Suppressor macrophage treated with lipopolysaccharide for 4 hours (primary cell): Measurements from ENCODE around the gene EVA1B.

Experiments used
- DNase-seq: peaks from one replicate; pipeline ENCODE4 v3.0.0-alpha.2; 2020

The EVA1B gene

DNA sequence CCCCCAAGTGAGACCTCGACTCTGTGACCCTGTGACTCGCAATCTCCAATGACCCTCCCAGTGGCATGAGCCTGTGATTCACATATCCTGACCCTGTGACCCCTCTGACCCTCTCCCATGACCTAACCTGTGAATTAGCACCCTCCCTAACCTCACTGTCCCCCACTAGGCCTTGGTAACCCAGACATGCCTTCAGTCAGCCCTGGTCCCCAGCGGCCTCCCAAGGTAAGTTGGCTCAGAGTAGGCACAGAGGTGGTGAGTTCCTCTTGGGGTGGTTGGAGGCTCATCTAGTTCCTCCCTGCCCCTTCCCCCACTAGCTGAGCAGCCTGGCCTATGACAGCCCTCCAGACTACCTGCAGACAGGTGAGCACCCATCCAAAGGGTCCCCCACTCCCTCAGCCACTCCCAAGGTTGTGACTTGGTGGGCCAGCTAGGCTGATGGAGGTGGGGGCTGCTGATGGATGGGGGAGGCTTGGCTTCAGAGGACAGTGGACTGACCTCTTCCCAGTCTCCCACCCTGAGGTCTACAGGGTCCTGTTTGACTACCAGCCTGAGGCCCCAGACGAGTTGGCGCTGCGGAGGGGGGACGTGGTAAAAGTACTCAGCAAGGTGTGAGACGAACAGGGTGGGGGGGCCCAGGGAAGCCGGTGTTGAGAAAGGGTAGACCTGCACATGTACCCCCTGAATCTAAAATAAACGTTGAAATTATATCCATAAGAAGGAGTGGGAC, 15.7 kb downstream of the EVA1B start:
- DNase-seq: no peak

DNA sequence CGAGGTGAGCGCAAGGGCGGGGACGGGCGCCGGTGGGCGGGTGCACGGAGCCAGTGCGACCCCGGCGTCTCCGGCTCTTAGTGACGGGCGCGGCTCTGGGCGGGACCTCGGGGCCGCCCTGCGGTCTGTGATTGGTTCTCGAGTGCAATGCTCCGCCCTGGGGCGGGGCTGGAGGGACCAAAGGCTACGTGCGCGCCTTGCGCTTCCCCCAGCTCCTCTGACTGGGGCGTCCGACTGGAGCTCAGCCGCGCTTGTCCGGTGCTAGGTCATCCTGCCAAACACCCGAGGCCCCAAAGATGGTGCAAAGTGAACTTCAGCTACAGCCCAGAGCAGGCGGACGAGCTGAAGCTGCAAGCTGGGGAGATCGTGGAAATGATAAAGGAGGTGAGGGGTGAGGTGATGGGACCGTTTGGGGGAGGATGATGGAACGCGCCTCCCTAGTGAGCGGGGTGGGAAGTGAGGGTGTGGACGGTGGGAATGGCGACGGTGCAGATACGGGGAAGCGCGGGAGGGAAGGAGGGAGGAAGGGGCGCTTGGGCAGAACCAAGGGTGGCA, 16.5 kb downstream of the EVA1B start:
- peak; percentile 95 for DNase-seq

DNA sequence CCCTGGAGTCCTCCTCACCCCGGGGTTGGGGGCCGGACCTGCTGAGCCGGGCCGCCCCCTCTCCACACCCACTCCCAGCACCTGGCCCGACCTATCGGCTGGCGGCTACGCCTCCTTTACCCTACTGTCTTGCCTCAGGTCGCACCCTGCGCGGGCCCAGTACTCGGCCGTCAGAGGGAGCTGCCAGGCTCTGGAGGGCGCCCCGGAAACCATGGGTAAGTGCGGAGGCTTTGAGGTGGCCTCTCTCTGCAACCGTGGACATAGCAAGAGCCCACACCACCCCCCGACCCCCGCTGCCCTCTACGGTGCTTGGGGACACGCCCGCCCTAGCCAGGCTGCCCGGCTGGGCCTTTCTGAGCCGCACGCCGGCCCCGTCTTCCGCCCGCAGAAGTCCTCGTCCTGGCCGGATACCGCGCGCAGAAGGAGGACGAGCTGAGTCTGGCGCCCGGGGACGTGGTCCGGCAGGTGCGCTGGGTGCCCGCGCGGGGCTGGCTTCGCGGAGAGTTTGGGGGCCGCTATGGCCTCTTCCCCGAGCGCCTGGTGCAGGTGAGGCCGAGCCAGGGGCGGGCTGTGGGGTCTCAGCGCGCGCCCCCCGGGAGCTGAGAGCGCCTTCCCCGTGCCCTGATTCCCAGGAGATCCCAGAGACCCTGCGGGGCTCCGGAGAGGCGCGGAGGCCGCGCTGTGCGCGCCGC, 17.1 kb downstream of the EVA1B start, which contains the start of gene SH3D21:
SH3D21 (plus strand) TSS at position 159 of the 692 bp plus-strand sequence; CDS start at position 212, 53 bp downstream.
- DNase-seq: peak; percentile 29

DNA sequence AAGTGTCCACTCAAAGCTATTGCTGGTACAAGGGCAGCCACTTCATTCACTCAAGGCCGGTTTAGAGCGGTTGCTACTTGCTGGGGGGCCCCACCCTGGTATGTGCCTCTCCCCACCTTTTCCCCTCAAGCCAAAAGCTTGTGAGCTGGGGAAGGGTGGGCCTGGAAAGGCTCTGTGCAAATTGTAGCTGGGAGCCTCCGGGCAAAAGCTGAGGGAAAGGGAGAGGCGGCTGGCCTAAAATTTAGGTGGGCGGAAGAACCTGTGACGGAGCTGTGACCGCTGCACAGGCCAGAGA, 17.6 kb downstream of the EVA1B start:
- DNase-seq: no peak

DNA sequence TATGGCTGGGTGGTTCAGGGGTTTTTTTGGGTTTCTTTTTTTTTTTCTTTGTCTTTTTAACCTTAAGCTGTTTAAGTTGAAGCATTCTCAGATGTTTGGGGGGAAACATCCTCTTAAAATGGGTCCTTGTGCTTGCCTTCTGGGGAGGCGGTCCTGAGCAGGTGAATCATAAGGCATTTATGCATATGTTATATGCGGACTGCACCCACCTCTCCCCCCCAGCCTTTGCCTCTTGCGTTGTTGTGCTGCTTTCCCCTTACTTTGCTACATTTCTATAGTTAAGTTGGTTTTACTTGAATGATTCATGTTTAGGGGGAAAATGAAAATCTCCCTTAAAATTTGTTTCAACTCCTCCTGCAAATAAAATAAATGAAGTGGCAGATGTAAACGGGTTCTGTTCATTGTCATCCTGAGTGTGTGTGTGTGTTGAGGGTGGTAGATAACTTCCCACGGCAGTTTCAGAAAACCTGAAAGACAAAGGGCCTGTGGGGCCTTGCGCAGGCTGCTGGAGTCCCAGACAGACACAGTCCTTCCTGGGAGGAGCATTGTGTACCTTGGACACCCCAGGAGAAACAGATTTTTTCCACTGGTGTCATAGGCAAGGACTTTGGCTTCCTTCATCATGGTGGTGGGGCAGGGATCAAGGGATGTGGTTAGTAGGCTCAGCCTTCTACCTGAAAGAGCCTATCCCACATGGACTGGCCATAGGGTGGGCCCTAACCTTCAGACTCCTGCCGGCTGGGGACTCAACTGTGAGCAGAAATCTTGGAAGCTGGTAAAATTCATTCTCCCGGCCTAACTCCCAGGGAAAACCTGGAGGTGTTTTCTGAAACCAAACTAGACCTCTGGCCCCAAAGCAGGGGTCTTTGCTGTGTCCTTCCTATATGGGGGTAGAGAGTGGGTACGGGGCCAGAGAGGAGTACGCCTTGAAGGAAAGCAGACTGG, 18.2 kb downstream of the EVA1B start:
- no peak for DNase-seq

DNA sequence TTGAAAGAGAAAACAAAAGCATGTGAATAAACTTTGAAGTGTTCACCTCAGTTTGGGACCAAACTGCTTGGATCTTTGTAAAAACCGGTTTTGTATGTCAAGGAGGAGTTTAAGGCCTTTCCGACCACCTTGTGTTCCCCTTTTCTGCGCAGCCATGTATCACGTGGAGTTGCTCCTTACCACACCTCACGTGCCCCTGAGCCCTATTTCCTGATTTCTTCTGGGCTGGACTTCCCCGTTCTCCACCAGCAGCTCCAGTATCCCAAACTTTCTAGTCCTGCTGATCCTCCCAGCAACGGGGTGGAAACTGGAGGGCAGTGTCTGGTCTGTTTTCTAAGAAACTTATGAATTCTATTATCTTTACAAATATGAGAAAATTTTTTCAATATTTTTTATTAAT, 18.9 kb downstream of the EVA1B start:
- DNase-seq: peak; percentile 85

DNA sequence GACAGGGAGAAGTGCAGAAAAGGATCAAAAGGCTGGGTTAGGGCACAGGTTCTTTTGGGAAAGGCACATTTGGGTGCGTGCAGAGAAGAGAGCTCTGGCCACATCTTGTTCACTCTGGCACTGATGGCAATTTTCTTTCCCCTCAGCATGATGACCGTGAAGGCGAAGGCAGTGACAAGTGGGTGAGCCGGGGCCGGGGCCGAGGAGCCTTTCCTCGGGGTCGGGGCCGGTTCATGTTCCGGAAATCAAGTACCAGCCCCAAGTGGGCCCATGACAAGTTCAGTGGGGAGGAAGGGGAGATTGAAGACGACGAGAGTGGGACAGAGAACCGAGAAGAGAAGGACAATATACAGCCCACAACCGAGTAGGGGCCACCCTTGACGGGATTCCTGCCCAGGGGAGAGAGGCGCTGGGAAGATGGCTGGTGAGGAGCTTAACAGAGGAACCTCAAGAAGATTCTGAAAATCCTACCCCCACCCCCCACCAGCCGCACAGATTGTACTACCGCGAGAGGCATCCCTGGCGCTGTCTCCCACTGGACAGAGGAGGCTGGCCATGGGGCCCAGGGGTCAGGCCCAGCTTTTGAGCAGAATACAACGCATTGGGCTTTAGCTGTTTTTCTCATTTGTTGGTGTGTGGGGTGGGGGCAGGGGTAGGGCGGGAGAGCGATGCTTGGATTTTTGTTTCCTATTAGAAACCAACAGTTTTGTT, 19.6 kb downstream of the EVA1B start:
- no peak for DNase-seq

DNA sequence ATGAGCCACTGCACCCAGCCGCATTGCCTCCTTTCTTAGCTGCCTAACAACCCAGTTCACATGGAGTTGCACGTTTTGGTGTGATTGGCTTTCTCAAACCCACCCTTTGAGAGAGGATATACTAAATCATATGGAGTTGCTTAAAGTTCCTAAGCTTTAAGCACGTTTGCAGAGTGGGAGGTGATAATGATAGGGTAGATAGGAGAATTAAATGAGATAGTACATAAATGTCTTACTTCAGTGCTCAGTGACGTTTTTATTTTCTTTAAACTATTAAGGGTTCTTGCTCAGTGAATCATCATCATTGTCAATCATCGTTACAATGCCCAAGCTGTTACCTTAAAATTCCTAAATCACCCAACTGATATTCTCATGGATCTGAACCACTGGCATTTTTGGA, 20.2 kb downstream of the EVA1B start:
- no peak for DNase-seq

DNA sequence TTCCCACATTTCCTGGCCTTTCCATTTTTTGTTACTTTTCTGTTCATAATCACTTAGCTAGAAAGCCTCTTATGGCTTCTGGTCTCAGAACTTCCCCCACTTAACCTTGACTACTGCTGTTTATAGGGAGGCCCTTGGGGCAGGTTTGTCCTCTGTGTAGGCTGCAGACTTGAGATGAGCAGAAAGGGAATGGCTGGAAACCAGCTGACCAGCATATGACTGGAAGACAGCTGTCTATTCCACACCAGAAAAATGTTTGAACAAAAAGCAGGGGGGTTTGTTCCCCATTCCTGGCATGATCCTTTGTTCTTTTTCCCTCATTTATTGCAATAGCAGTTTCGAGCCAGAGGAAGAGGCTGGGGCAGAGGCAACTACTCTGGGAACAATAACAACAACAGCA, 22.2 kb downstream of the EVA1B start:
- no peak for DNase-seq

DNA sequence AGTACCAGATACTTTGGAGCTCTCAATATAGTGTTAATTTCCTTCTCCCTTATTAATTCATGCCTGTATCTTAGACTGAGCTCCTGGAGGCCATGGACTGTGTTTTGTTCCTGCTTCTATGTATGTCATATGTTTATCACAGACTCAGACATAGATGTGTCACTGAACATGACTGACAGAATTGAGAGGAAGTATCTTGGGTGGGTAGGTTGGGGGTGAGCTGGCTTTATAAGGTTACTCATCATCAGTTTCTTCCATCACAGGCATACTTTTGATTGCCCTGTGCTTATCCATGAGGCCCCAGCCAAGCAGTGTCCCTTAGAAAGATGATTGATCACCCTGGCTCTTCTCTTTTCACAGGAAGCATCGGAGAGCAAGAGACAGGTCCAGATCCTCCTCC, 22.9 kb downstream of the EVA1B start:
- DNase-seq: peak; percentile 78

DNA sequence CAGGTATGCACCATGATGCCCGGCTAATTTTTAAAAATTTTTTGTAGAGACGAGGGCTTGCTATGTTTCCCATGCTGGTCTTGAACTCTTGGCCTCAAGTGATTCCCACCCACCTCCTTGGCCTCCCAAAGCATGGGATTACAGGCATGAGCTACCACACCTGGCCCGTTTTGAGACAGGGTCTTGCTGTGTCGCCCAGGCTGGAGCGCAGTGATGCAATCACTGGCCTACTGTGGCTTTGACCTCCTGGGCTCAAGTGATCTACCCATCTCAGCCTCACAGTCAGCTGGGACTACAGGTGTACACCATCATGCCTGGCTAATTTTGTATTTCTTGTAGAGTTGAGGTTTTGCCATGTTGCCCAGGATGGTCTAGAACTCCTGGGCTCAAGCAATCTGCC, 24.8 kb downstream of the EVA1B start:
- DNase-seq: no peak

DNA sequence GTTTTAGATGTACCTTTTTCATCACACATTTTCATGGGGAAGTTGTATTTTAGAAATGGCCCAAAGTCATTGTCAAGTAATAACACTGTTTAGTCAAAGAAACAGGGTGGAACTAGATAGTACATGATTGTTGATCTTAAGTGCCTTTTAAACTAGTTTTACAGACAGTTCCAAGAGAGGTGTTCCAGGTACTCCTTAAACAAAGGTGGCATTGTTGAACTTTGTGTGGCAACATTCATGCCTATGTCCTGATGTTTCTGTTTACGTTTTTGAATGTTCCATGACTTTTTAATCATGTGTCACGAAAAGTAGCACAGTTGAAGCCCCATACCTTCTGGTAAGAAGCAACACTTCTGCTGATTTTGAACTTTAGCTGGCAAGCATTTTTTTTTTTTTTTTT, 26.4 kb downstream of the EVA1B start:
- no peak for DNase-seq

DNA sequence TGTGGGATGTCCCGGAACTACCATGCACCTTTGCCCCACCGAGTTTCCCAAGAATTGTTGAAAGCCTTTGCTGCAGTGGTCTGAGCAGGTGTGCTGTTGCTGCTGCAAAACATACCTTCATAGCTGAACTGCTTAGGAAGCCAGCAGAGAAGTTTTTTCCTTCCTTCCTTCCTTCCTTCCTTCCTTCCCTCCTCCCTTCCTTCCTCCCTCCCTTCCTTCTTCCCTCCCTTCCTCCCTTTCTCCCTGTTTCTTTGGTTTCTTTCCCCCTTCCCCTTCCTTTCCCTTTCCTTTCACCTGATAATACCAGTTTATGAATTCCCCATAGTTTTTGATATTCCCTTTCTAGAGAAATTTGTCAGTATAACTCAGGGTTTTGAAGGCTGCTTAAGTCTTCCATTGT, 28.1 kb downstream of the EVA1B start:
- no peak for DNase-seq

DNA sequence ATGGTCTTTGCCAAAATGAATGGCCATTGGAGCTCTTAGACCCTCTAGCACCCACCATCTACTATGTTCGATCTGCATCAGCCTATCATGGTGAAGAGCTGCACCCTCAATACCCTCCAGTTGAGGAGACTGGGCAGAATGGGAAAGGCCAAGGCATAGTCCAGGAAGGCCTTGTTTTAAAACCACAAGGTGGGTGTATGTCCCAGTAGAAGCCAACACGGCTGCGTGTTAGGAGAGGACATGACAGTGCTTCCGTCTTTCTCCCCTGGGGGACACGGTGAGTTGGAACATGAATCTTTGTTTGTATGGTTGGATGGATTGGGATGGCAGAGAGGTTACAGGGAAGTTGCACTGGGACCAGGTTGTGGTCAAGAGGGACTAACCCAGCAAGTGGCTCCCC, 35.9 kb downstream of the EVA1B start:
- no peak for DNase-seq

DNA sequence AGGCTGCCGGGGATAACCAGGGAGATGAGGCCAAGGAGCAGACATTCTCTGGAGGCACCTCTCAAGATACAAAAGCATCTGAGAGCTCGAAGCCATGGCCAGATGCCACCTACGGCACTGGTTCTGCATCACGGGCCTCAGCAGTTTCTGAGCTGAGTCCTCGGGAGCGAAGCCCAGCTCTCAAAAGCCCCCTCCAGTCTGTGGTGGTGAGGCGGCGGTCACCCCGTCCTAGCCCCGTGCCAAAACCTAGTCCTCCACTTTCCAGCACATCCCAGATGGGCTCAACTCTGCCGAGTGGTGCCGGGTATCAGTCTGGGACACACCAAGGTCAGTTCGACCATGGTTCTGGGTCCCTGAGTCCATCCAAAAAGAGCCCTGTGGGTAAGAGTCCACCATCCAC, 36.6 kb downstream of the EVA1B start:
- no peak for DNase-seq

DNA sequence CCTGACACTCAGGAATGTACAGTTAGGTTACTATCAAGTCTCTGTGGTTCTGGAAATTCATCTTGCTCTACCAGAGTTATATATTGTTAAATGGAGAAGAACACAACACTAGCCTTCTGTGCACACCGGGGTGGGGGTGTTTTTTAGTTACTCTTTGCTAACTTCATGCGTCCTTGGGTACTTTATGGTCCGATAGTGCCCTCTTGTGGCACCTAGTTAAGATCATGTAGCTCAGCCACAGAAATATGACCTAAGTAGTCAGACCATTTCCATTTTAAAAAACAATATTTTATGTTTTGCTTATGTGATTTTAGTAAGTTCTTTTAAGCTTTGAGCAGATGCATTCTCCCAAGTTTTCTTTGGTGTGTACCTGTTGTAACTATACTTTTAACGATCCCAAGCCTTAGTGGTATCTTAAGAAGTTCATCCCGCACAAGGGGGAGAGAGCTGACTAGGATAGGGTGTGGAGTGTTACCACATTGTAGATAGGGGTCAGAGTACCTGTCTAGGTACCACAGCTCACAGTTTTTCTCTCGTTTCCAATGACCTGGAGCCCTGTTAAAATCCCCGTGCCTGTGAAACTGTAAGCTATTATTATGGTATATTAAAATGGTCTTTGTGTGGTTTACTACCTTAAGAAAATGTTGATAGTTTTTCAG, 37.9 kb downstream of the EVA1B start:
- DNase-seq: peak; percentile 84

DNA sequence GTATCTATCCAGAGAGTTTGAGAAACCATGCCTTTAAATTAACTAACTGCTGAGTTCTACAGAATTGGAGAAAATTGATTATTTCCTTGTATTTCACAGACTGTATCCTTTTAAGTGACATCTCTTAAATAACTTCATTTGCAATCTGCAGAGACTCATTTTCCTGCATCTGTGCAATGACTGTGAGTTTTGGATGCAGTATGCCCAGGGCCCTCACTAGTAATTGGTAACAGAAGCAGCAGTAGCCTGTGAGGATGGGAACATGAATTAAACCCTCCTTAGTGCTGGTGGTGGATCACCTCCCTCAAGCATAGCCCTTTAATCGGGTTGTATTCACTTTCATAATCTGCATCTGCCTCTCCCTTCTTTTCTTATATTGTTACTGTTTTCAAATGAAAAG, 38.9 kb downstream of the EVA1B start:
- no peak for DNase-seq

DNA sequence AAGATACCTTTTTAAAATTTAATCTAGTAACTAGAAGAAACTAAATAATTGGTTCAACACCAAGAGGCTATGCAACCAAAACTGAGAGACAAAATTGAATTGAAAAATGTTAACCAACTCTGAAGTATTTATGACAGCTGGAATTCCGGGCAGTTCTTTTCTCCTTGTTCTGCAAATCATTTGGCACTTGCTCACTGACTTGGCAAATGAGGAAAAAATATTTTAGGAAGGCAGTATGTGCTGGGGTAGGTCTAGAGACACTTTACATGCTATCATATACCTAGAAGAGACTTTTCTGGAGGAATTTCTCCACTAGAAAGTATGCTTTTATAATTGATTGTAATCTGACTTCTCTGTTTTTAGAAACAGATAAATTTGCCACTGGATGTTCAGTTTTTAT, 39.4 kb downstream of the EVA1B start:
- no peak for DNase-seq

DNA sequence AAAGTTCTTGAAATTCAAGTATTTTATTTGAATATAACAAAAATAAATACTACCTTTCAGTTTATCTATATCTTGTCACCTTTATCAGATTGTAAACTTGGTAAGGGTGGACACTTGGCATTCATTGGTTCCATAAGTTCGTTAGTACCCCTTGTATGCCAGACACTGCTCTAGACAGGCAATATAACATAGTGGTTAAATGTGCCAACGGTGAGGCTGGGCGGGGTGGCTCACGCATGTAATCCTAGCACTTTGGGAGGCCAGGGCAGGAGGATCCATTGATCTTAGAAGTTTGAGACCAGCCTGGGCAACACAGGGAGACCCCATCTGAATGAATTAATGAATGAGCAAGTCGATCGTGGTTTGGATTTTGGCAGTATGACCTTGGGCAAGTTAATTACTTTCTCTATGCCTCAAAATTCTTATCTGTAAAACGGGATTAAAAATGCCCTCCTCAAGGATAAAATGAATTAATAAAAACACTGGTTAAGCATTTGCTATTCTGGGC, 43.6 kb downstream of the EVA1B start:
- no peak for DNase-seq

DNA sequence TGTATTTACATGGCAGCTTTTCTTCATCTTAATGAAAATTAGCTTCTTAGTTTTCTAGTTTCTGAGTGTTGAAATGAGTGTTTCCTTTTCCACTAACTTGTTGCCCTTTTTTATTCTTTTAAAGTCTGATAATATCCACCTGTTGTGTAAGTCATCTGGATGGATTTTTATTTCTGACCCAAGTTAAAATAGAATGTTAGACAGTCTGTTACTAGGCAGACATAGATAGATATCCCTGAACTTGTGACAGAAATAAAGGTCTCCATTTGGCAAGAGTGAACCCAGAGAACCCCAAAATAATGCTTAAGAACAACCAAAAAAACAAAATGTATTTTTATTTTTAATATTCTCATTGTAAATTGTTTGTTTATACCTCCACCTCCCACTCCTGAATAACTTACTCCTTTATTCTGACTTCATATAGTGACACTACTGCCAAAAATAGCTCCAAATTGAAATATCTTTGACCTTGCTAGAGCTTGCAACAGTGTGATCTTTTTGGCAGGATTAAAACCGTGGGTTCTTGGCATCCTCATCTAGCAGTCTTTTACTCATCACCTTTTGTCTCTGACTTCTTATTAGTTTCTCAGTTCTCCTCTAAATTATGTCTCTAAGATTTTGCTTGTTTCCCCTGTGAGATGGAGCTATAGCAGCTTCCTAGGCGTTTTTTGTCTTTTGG, 44.2 kb downstream of the EVA1B start:
- no peak for DNase-seq

DNA sequence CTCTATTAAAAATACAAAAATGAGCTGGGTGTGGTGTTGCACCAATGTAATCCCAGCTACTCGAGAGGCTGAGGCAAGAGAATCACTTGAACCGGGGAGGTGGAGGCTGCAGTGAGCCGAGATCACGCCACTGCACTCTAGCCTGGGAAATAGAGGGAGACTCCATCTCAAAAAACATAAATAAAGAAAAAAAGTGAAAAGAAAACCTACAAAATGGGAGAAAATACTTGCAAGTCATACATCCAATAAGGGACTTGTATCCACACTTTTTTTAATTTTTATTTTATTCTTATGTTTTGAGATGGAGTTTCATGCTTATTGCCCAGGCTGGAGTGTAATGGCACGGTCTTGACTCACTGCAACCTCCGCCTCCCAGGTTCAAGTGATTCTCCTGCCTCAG, 46.8 kb downstream of the EVA1B start:
- DNase-seq: no peak
